HEK293 (cell line): ENCODE data around the gene LTN1.

Experiments
- BCL11A ChIP-seq: fragments of 450-650 bp; formaldehyde crosslinking; IDR thresholded peaks from 2 replicates; pipeline ENCODE4 v1.5.1; 2016; ENCODE audit warnings: low read depth, missing biosample characterization, missing genetic modification characterization
- EGR2 ChIP-seq: fragments of 450-650 bp; formaldehyde crosslinking; IDR thresholded peaks from 2 replicates; pipeline ENCODE4 v1.5.1; 2016; ENCODE audit warnings: low read depth, missing biosample characterization, missing genetic modification characterization
- IKZF3 ChIP-seq: fragments of 450-650 bp; IDR thresholded peaks from 2 replicates; pipeline ENCODE4 v1.5.0; 2018; ENCODE audit warnings: missing biosample characterization, mild to moderate bottlenecking, missing genetic modification characterization, moderate library complexity
- KLF1 ChIP-seq: fragments of 450-650 bp; formaldehyde crosslinking; IDR thresholded peaks from 2 replicates; pipeline ENCODE4 v1.5.1; 2016; ENCODE audit warnings: missing biosample characterization, missing genetic modification characterization
- KLF8 ChIP-seq: fragments of 450-650 bp; formaldehyde crosslinking; IDR thresholded peaks from 2 replicates; pipeline ENCODE4 v1.5.1; 2016; ENCODE audit warnings: missing biosample characterization, missing genetic modification characterization
- KLF9 ChIP-seq: fragments of 450-650 bp; formaldehyde crosslinking; IDR thresholded peaks from 2 replicates; pipeline ENCODE4 v1.5.1; 2016; ENCODE audit warnings: missing biosample characterization, missing genetic modification characterization, low read depth
- REPIN1 ChIP-seq: fragments of 450-650 bp; formaldehyde crosslinking; IDR thresholded peaks from 2 replicates; pipeline ENCODE4 v1.5.1; 2017; ENCODE audit warnings: missing biosample characterization, missing genetic modification characterization, low read depth
- SP3 ChIP-seq: fragments of 450-650 bp; formaldehyde crosslinking; IDR thresholded peaks from 2 replicates; pipeline ENCODE4 v1.5.1; 2016; ENCODE audit warnings: missing biosample characterization, missing genetic modification characterization
- TRIM28 ChIP-seq: IDR thresholded peaks from 2 replicates; pipeline ENCODE4 v1.6.1; 2011; ENCODE audit warnings: low read length, control low read depth, borderline replicate concordance
- ZBTB7A ChIP-seq: fragments of 450-650 bp; formaldehyde crosslinking; IDR thresholded peaks from 2 replicates; pipeline ENCODE4 v1.5.1; 2016; ENCODE audit warnings: low read depth, missing biosample characterization, missing genetic modification characterization
- ZNF112 ChIP-seq: fragments of 450-650 bp; formaldehyde crosslinking; IDR thresholded peaks from 2 replicates; pipeline ENCODE4 v1.5.0; 2017; ENCODE audit warnings: missing biosample characterization, missing genetic modification characterization
- ZNF146 ChIP-seq: fragments of 450-650 bp; formaldehyde crosslinking; IDR thresholded peaks from 2 replicates; pipeline ENCODE4 v1.5.1; 2016; ENCODE audit warnings: missing biosample characterization, missing genetic modification characterization
- ZNF155 ChIP-seq: fragments of 450-650 bp; formaldehyde crosslinking; IDR thresholded peaks from 2 replicates; pipeline ENCODE4 v1.5.1; 2016; ENCODE audit warnings: missing biosample characterization, missing genetic modification characterization
- ZNF157 ChIP-seq: fragments of 450-650 bp; formaldehyde crosslinking; IDR thresholded peaks from 2 replicates; pipeline ENCODE4 v1.5.1; 2016; ENCODE audit warnings: missing biosample characterization, missing genetic modification characterization
- ZNF184 ChIP-seq: fragments of 450-650 bp; IDR thresholded peaks from 2 replicates; pipeline ENCODE4 v1.5.1; 2018; ENCODE audit warnings: missing biosample characterization, mild to moderate bottlenecking, missing genetic modification characterization
- ZNF302 ChIP-seq: fragments of 450-650 bp; formaldehyde crosslinking; IDR thresholded peaks from 2 replicates; pipeline ENCODE4 v1.5.1; 2016; ENCODE audit warnings: missing biosample characterization, missing genetic modification characterization, low read depth
- ZNF341 ChIP-seq: fragments of 450-650 bp; formaldehyde crosslinking; IDR thresholded peaks from 2 replicates; pipeline ENCODE4; 2016; ENCODE audit warnings: low read depth, missing biosample characterization, missing genetic modification characterization
- ZNF37A ChIP-seq: fragments of 450-650 bp; IDR thresholded peaks from 2 replicates; pipeline ENCODE4 v1.5.1; 2018; ENCODE audit warnings: missing biosample characterization, missing genetic modification characterization
- ZNF433 ChIP-seq: fragments of 450-650 bp; formaldehyde crosslinking; IDR thresholded peaks from 2 replicates; pipeline ENCODE4 v1.5.1; 2016; ENCODE audit warnings: missing biosample characterization, missing genetic modification characterization, low read depth
- ZNF48 ChIP-seq: fragments of 450-650 bp; formaldehyde crosslinking; IDR thresholded peaks from 2 replicates; pipeline ENCODE4 v1.5.1; 2016; ENCODE audit warnings: missing biosample characterization, missing genetic modification characterization
- ZNF623 ChIP-seq: fragments of 450-650 bp; formaldehyde crosslinking; IDR thresholded peaks from 2 replicates; pipeline ENCODE4 v1.5.1; 2016; ENCODE audit warnings: missing biosample characterization, missing genetic modification characterization
- ZNF664 ChIP-seq: fragments of 450-650 bp; formaldehyde crosslinking; IDR thresholded peaks from 2 replicates; pipeline ENCODE4 v1.5.1; 2016; ENCODE audit warnings: missing biosample characterization, missing genetic modification characterization
- ZNF830 ChIP-seq: fragments of 450-650 bp; IDR thresholded peaks from 2 replicates; pipeline ENCODE4 v1.5.0; 2018; ENCODE audit warnings: missing biosample characterization, missing genetic modification characterization, low read depth, mild to moderate bottlenecking, moderate library complexity
- ZXDB ChIP-seq: fragments of 450-650 bp; formaldehyde crosslinking; IDR thresholded peaks from 2 replicates; pipeline ENCODE4 v1.5.1; 2016; ENCODE audit warnings: missing biosample characterization, missing genetic modification characterization
- TF ChIP-seq, protein P1 (sequence below): fragments of 450-650 bp; formaldehyde crosslinking; IDR thresholded peaks from 2 replicates; pipeline ENCODE4 v1.5.1; 2016; ENCODE audit warnings: missing biosample characterization, missing genetic modification characterization
- TF ChIP-seq, protein P2 (sequence below): fragments of 450-650 bp; formaldehyde crosslinking; IDR thresholded peaks from 2 replicates; pipeline ENCODE4 v1.5.1; 2016; ENCODE audit warnings: missing biosample characterization, missing genetic modification characterization
- TF ChIP-seq, protein P3 (sequence below): fragments of 450-650 bp; formaldehyde crosslinking; IDR thresholded peaks from 2 replicates; pipeline ENCODE4 v1.5.1; 2016; ENCODE audit warnings: missing biosample characterization, missing genetic modification characterization
- TF ChIP-seq, protein P4 (sequence below): fragments of 450-650 bp; formaldehyde crosslinking; IDR thresholded peaks from 2 replicates; pipeline ENCODE4 v1.5.1; 2016; ENCODE audit warnings: missing biosample characterization, missing genetic modification characterization
- TF ChIP-seq, protein P5 (sequence below): fragments of 450-650 bp; formaldehyde crosslinking; optimal IDR thresholded peaks from 2 replicates; pipeline ENCODE3; 2016; ENCODE audit warnings: missing biosample characterization, mild to moderate bottlenecking, missing genetic modification characterization
- TF ChIP-seq, protein P6 (sequence below): IDR thresholded peaks from 2 replicates; pipeline ENCODE4 v1.6.1; 2011; ENCODE audit warnings: mild to moderate bottlenecking, low read depth, low read length, borderline replicate concordance

LTN1 gene

DNA sequence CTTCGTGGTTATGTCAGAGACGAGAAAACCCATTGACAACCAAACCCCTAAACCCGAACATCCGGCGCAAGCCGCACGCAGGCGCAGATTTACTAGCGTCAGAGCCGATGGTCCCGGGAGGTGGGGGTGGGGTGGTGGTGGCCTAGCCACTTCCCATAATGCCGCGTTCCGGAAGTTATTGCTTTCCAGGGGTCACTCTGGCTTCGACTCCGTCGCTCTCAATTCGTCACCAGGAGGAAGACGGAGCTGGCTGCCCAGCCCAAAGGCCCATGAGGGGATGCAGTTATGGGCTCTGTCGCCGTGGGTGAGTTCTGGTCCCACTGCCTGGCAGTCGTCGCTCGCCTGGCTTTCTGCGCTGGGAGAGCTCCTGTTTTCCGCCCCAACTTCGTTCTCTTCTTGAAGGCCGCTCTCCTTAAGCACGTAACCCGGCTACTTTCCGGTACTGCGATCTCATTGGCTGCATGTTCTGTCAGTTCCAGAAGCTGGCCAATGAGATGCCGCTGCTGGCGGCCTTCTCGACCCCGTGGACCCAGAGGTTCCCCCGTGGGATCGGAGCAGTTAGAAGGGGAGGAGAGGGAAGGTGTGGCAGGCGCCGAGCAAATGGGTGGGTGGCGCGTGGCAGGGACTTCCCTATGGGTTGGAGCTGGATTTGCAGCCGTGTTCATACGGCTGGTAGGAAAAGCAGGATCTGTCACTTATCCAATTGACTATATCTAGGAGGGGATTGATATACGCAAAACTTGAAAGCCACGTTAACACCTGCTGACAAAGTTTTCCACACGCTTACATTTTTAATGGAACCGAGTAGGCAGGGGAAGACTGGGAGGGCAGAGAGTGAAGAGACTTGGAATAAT is 32.0 kb upstream of the LTN1 start, which contains the start of gene USP16 (continued):
- no peak for TF ChIP-seq ZNF155
- TF ChIP-seq, protein P1, sequence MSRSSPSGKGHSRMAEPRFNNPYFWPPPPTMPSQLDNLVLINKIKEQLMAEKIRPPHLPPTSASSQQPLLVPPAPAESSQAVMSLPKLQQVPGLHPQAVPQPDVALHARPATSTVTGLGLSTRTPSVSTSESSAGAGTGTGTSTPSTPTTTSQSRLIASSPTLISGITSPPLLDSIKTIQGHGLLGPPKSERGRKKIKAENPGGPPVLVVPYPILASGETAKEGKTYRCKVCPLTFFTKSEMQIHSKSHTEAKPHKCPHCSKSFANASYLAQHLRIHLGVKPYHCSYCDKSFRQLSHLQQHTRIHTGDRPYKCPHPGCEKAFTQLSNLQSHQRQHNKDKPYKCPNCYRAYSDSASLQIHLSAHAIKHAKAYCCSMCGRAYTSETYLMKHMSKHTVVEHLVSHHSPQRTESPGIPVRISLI, result no peak
- TF ChIP-seq ZNF433 (tag by site-specific recombination), result no peak
- TF ChIP-seq BCL11A (tag by site-specific recombination), result no peak; the same call in none of the 2 replicates
- no peak for TF ChIP-seq ZNF664 (tag by site-specific recombination)
- no peak for TF ChIP-seq ZNF302 (tag by site-specific recombination)
- no peak; the same call in 1 of the 2 replicates for TF ChIP-seq ZNF146 (tag by site-specific recombination)
- no peak; the same call in 1 of the 2 replicates for TF ChIP-seq ZNF184 (tag by site-specific recombination)
- TF ChIP-seq, protein P2, sequence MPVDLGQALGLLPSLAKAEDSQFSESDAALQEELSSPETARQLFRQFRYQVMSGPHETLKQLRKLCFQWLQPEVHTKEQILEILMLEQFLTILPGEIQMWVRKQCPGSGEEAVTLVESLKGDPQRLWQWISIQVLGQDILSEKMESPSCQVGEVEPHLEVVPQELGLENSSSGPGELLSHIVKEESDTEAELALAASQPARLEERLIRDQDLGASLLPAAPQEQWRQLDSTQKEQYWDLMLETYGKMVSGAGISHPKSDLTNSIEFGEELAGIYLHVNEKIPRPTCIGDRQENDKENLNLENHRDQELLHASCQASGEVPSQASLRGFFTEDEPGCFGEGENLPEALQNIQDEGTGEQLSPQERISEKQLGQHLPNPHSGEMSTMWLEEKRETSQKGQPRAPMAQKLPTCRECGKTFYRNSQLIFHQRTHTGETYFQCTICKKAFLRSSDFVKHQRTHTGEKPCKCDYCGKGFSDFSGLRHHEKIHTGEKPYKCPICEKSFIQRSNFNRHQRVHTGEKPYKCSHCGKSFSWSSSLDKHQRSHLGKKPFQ (tag by site-specific recombination), result no peak
- TF ChIP-seq ZNF623 (tag by site-specific recombination), result no peak
- peak; percentile 89 for TF ChIP-seq SP3 (tag by site-specific recombination)
- TF ChIP-seq, protein P3, sequence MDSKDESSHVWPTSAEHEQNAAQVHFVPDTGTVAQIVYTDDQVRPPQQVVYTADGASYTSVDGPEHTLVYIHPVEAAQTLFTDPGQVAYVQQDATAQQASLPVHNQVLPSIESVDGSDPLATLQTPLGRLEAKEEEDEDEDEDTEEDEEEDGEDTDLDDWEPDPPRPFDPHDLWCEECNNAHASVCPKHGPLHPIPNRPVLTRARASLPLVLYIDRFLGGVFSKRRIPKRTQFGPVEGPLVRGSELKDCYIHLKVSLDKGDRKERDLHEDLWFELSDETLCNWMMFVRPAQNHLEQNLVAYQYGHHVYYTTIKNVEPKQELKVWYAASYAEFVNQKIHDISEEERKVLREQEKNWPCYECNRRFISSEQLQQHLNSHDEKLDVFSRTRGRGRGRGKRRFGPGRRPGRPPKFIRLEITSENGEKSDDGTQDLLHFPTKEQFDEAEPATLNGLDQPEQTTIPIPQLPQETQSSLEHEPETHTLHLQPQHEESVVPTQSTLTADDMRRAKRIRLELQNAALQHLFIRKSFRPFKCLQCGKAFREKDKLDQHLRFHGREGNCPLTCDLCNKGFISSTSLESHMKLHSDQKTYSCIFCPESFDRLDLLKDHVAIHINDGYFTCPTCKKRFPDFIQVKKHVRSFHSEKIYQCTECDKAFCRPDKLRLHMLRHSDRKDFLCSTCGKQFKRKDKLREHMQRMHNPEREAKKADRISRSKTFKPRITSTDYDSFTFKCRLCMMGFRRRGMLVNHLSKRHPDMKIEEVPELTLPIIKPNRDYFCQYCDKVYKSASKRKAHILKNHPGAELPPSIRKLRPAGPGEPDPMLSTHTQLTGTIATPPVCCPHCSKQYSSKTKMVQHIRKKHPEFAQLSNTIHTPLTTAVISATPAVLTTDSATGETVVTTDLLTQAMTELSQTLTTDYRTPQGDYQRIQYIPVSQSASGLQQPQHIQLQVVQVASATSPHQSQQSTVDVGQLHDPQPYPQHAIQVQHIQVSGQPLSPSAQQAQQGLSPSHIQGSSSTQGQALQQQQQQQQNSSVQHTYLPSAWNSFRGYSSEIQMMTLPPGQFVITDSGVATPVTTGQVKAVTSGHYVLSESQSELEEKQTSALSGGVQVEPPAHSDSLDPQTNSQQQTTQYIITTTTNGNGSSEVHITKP (tag by site-specific recombination), result peak; percentile 89
- no peak for TF ChIP-seq ZNF112 (tag by site-specific recombination)
- TF ChIP-seq ZNF341 (tag by site-specific recombination), result peak; percentile 77
- peak; percentile 99 for TF ChIP-seq ZXDB (tag by site-specific recombination)
- no peak for TF ChIP-seq ZNF37A (tag by site-specific recombination)
- no peak for TF ChIP-seq ZNF157 (tag by site-specific recombination)
- TF ChIP-seq REPIN1 (tag by site-specific recombination), result 0 out of 2 replicates have a peak, but pooled peaks have one; percentile 68
- no peak for TF ChIP-seq ZNF830
- peak; percentile 92 for TF ChIP-seq KLF9 (tag by site-specific recombination)
- TF ChIP-seq IKZF3 (tag by site-specific recombination), result no peak
- TF ChIP-seq ZBTB7A (tag by site-specific recombination), result no peak
- TF ChIP-seq TRIM28, result peak; percentile 66; the same call in 1 of the 2 replicates
- peak; percentile 94 for TF ChIP-seq KLF8 (tag by site-specific recombination)
- TF ChIP-seq, protein P4, sequence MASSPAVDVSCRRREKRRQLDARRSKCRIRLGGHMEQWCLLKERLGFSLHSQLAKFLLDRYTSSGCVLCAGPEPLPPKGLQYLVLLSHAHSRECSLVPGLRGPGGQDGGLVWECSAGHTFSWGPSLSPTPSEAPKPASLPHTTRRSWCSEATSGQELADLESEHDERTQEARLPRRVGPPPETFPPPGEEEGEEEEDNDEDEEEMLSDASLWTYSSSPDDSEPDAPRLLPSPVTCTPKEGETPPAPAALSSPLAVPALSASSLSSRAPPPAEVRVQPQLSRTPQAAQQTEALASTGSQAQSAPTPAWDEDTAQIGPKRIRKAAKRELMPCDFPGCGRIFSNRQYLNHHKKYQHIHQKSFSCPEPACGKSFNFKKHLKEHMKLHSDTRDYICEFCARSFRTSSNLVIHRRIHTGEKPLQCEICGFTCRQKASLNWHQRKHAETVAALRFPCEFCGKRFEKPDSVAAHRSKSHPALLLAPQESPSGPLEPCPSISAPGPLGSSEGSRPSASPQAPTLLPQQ (tag by site-specific recombination), result peak; percentile 75
- peak; percentile 87 for TF ChIP-seq EGR2 (tag by site-specific recombination)
- TF ChIP-seq, protein P5, sequence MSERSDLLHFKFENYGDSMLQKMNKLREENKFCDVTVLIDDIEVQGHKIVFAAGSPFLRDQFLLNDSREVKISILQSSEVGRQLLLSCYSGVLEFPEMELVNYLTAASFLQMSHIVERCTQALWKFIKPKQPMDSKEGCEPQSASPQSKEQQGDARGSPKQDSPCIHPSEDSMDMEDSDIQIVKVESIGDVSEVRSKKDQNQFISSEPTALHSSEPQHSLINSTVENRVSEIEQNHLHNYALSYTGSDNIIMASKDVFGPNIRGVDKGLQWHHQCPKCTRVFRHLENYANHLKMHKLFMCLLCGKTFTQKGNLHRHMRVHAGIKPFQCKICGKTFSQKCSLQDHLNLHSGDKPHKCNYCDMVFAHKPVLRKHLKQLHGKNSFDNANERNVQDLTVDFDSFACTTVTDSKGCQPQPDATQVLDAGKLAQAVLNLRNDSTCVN, result peak; percentile 70
- no peak for TF ChIP-seq ZNF48 (tag by site-specific recombination)
- TF ChIP-seq, protein P6, sequence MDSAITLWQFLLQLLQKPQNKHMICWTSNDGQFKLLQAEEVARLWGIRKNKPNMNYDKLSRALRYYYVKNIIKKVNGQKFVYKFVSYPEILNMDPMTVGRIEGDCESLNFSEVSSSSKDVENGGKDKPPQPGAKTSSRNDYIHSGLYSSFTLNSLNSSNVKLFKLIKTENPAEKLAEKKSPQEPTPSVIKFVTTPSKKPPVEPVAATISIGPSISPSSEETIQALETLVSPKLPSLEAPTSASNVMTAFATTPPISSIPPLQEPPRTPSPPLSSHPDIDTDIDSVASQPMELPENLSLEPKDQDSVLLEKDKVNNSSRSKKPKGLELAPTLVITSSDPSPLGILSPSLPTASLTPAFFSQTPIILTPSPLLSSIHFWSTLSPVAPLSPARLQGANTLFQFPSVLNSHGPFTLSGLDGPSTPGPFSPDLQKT, result no peak; the same call in 1 of the 2 replicates
- peak; percentile 54; the same call in 1 of the 2 replicates for TF ChIP-seq KLF1 (tag by site-specific recombination)
